DND-41 (cell line): ENCODE data around the gene CIAO3.

Source experiments
- ATAC-seq: fragments of 200-7000 bp; cut with Tn5 transposase; 3 replicates; pipeline ENCODE4 v1.9.1; 2021; ENCODE audit warnings: low read depth; ENCODE audit not compliant: insufficient read depth
- DNase-seq: peaks from one replicate; pipeline ENCODE4 v3.0.0-alpha.2; 2020
- H2AFZ ChIP-seq: 2 replicates; pipeline ENCODE4 v1.6.0; 2012; ENCODE audit warnings: low read depth, low read length
- H3K27ac ChIP-seq: 2 replicates; pipeline ENCODE4 v1.5.1; 2012; ENCODE audit warnings: low read length, inconsistent platforms
- H3K27me3 ChIP-seq: fragments of 200-600 bp; sonication (generic); 2 replicates; pipeline ENCODE4 v1.6.0; 2012; ENCODE audit warnings: low read length, mild to moderate bottlenecking, inconsistent platforms; ENCODE audit not compliant: insufficient read depth, poor library complexity
- H3K36me3 ChIP-seq: 2 replicates; pipeline ENCODE4 v1.5.1; 2012; ENCODE audit warnings: low read length, inconsistent platforms; ENCODE audit not compliant: insufficient read depth
- H3K4me1 ChIP-seq: 2 replicates; pipeline ENCODE4 v1.5.1; 2012; ENCODE audit warnings: mild to moderate bottlenecking, low read length; ENCODE audit not compliant: insufficient read depth
- H3K4me2 ChIP-seq: 2 replicates; pipeline ENCODE4 v1.6.0; 2012; ENCODE audit warnings: mild to moderate bottlenecking, moderate library complexity, low read length, inconsistent platforms; ENCODE audit not compliant: insufficient read depth
- H3K4me3 ChIP-seq, 2 experiments: fragments of 200-600 bp in 1 of 2; shearing (Covaris generic) in 1 of 2; 2 replicates each; pipeline ENCODE4 v1.5.1; 2012 to 2016; ENCODE audit warnings: inconsistent platforms in 2 of 2, low read length in 2 of 2, mild to moderate bottlenecking in 2 of 2, low read depth in 1 of 2, moderate library complexity in 1 of 2
- H3K79me2 ChIP-seq: 2 replicates; pipeline ENCODE4 v1.6.0; 2012; ENCODE audit warnings: low read length, inconsistent platforms; ENCODE audit not compliant: insufficient read depth
- H3K9ac ChIP-seq: 2 replicates; pipeline ENCODE4 v1.6.0; 2012; ENCODE audit warnings: low read depth, mild to moderate bottlenecking, inconsistent platforms, low read length, moderate library complexity
- H3K9me3 ChIP-seq: 2 replicates; pipeline ENCODE4 v1.5.1; 2012; ENCODE audit warnings: low read length, moderate library complexity, mild to moderate bottlenecking, inconsistent platforms; ENCODE audit not compliant: insufficient read depth, severe bottlenecking
- H4K20me1 ChIP-seq: 2 replicates; pipeline ENCODE4 v1.6.0; 2012; ENCODE audit warnings: low read length; ENCODE audit not compliant: insufficient read depth
- EZH2 ChIP-seq: IDR thresholded peaks from 3 replicates; pipeline ENCODE4 v1.6.1; 2012; ENCODE audit warnings: borderline replicate concordance, low read depth, mild to moderate bottlenecking, moderate library complexity, low read length, inconsistent platforms; ENCODE audit not compliant: severe bottlenecking
- TF ChIP-seq, protein P1 (sequence below): IDR thresholded peaks from 2 replicates; pipeline ENCODE4 v1.5.1; 2012; ENCODE audit warnings: borderline replicate concordance, low read length, moderate library complexity, mild to moderate bottlenecking; ENCODE audit not compliant: poor library complexity, severe bottlenecking; ENCODE audit errors: extremely low read depth

Gene CIAO3

DNA sequence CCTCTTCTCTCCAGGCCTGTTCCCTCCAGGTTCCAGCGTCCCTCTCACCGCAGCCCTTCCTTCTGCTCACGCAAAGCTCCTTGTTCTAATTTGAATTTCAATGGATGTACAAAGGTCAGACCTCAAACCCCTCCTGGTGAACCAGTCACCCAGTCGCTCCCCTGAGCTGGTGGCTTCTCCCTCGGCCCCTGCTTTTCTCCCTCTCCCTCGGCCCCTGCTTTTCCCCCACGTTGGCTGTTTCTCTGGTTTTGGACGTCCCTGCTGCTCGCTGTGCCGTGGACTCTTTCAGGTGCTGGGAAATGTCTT lies 11.2 kb upstream of the CIAO3 start:
- no peaks in the 10 kb centered on the region for H3K9me3 ChIP-seq
- DNase-seq (no peak), ATAC-seq (no peak)
- no peaks in the 10 kb centered on the region for H3K4me1 ChIP-seq
- no peak overlapping the region for H3K4me2 ChIP-seq
- H3K27me3 ChIP-seq, result no peaks in the 10 kb centered on the region
- H3K9ac ChIP-seq, result no peak overlapping the region
- H3K27ac ChIP-seq, result no peak overlapping the region
- no peaks in the 10 kb centered on the region for H3K36me3 ChIP-seq
- no peaks in the 10 kb centered on the region for H3K79me2 ChIP-seq
- TF ChIP-seq EZH2, result no peak
- H3K4me3 ChIP-seq, result no peak overlapping the region
- no peak overlapping the region for H2AFZ ChIP-seq
- no peaks in the 10 kb centered on the region for H4K20me1 ChIP-seq

DNA sequence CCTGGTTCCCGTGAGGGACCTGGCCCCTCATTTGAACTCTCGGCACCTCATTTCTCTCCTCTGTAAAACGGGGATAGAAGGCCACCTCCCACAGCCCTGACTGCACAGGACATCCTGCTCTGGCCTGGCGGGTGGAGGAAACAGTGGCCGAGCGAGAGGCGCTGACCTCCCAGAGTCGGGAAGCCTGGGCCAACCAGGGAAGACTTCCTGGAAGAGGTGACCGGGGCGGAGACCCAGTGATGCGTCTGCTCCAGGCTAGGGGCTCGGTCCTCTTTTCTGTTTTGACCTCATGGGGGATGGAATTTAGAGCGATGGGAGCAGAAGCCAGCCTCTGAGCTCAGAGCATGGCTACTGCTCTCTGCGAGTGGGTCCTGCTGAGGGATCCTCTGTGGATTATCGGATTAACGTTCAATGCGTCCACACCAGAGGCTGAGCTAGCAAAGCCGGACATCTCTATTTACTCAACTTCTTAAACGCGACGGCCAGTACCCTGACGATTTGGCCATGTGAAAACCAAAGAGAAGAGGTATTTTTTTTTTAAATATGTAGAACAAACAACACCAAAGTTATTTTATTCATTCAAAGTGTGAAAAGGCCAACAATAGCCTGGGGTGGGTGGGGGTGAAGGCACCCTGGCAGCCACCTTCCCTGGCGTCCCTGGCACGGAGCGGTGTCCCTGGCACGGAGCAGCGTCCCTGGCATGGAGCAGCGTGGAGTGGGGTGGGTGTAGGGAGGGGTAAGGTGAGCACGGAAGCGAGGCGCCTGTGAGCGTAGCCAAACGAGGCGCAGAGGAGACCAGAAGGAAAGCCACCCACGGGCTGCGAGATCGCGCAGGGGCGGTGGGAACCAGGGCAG lies 10.6 kb upstream of the CIAO3 start:
- H3K27ac ChIP-seq, result no peak overlapping the region
- no peaks in the 10 kb centered on the region for H3K9me3 ChIP-seq
- no peak overlapping the region for H3K4me2 ChIP-seq
- no peaks in the 10 kb centered on the region for H4K20me1 ChIP-seq
- DNase-seq (no peak), ATAC-seq (no peak)
- H3K4me3 ChIP-seq, result no peak overlapping the region
- TF ChIP-seq, protein P1, sequence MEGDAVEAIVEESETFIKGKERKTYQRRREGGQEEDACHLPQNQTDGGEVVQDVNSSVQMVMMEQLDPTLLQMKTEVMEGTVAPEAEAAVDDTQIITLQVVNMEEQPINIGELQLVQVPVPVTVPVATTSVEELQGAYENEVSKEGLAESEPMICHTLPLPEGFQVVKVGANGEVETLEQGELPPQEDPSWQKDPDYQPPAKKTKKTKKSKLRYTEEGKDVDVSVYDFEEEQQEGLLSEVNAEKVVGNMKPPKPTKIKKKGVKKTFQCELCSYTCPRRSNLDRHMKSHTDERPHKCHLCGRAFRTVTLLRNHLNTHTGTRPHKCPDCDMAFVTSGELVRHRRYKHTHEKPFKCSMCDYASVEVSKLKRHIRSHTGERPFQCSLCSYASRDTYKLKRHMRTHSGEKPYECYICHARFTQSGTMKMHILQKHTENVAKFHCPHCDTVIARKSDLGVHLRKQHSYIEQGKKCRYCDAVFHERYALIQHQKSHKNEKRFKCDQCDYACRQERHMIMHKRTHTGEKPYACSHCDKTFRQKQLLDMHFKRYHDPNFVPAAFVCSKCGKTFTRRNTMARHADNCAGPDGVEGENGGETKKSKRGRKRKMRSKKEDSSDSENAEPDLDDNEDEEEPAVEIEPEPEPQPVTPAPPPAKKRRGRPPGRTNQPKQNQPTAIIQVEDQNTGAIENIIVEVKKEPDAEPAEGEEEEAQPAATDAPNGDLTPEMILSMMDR, result no peak
- no peak for TF ChIP-seq EZH2
- H2AFZ ChIP-seq, result no peak overlapping the region
- no peaks in the 10 kb centered on the region for H3K36me3 ChIP-seq
- no peaks in the 10 kb centered on the region for H3K4me1 ChIP-seq
- no peak overlapping the region for H3K9ac ChIP-seq
- H3K79me2 ChIP-seq, result no peaks in the 10 kb centered on the region
- H3K27me3 ChIP-seq, result no peaks in the 10 kb centered on the region

DNA sequence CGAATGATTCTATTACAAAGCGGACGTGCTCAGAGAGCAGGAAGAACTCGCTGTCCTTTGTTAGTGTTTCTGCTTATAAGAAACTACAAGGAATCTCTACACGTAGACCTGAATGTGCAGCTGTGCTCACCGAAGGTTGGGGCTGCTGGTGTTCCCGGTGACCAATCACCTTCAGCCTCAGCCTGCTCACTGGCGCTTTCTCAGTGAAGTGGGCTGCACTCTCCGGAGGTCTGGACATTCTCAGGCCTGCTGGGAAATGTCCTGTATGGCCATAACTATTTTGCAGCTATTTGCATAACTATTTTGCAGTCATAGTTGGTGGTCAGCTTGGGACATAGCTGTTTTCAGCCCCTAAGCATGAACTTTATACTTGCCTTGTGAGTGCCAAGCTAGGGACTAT lies 9.7 kb upstream of the CIAO3 start:
- Histone ChIP-seq H3K4me3 (no peak overlapping the region), H3K4me2 (no peak overlapping the region), H3K79me2 (no peaks in the 10 kb centered on the region), H3K4me1 (no peaks in the 10 kb centered on the region), H3K27me3 (no peaks in the 10 kb centered on the region), H2AFZ (no peak overlapping the region), H4K20me1 (no peaks in the 10 kb centered on the region), H3K36me3 (no peaks in the 10 kb centered on the region), H3K27ac (no peak overlapping the region), H3K9me3 (no peaks in the 10 kb centered on the region), H3K9ac (no peak overlapping the region)
- DNase-seq (no peak), ATAC-seq (no peak)
- no peak for TF ChIP-seq EZH2
- TF ChIP-seq, protein P1, result no peak

- no peaks in the 10 kb centered on the region for H3K79me2 ChIP-seq
- no peaks in the 10 kb centered on the region for H4K20me1 ChIP-seq
- H3K9me3 ChIP-seq, result no peaks in the 10 kb centered on the region
- H3K4me3 ChIP-seq, result no peak overlapping the region
- TF ChIP-seq, protein P1, result no peak
- TF ChIP-seq EZH2, result no peak
- H3K9ac ChIP-seq, result no peak overlapping the region
- no peak for ATAC-seq
- no peak overlapping the region for H3K27ac ChIP-seq
- H2AFZ ChIP-seq, result no peak overlapping the region
- no peaks in the 10 kb centered on the region for H3K4me1 ChIP-seq
- no peaks in the 10 kb centered on the region for H3K27me3 ChIP-seq
- DNase-seq, result no peak
- H3K36me3 ChIP-seq, result no peaks in the 10 kb centered on the region
- H3K4me2 ChIP-seq, result no peak overlapping the region
Measured at GRCh38 chr16:749010-749409, 8.2 kb upstream of the CIAO3 start.
